Ectodermal cell (in vitro differentiated cells): ENCODE data around the gene TSR2.

Experiments used
- H3K27ac ChIP-seq: 2 replicates; pipeline ENCODE4 v1.7.0; 2013; ENCODE audit warnings: mild to moderate bottlenecking, low read depth, low read length; ENCODE audit not compliant: insufficient read depth, poor library complexity, severe bottlenecking
- H3K27me3 ChIP-seq: 2 replicates; pipeline ENCODE4 v1.7.0; 2013; ENCODE audit warnings: mild to moderate bottlenecking, low read length; ENCODE audit not compliant: insufficient read depth, control insufficient read depth, poor library complexity, severe bottlenecking
- H3K36me3 ChIP-seq: one replicate; pipeline ENCODE4 v1.7.0; 2013; ENCODE audit warnings: low read length; ENCODE audit not compliant: control insufficient read depth, insufficient read depth
- H3K4me1 ChIP-seq: one replicate; pipeline ENCODE4 v1.7.0; 2013; ENCODE audit warnings: low read length; ENCODE audit not compliant: control insufficient read depth, insufficient read depth
- H3K4me3 ChIP-seq: 2 replicates; pipeline ENCODE4 v1.7.0; 2013; ENCODE audit warnings: low read depth, low read length, control low read depth; ENCODE audit not compliant: insufficient read depth
- H3K9me3 ChIP-seq: 2 replicates; pipeline ENCODE4 v1.7.0; 2013; ENCODE audit warnings: mild to moderate bottlenecking, low read length, moderate library complexity; ENCODE audit not compliant: control insufficient read depth
- WGBS, 2 experiments: methylation state at CpG; one replicate each; pipeline ENCODE4 v1.1.7; 2013; ENCODE audit warnings: missing lambda C conversion rate in 2 of 2; 5-methylcytosine and 5-hydroxymethylcytosine counted together

Gene TSR2

DNA sequence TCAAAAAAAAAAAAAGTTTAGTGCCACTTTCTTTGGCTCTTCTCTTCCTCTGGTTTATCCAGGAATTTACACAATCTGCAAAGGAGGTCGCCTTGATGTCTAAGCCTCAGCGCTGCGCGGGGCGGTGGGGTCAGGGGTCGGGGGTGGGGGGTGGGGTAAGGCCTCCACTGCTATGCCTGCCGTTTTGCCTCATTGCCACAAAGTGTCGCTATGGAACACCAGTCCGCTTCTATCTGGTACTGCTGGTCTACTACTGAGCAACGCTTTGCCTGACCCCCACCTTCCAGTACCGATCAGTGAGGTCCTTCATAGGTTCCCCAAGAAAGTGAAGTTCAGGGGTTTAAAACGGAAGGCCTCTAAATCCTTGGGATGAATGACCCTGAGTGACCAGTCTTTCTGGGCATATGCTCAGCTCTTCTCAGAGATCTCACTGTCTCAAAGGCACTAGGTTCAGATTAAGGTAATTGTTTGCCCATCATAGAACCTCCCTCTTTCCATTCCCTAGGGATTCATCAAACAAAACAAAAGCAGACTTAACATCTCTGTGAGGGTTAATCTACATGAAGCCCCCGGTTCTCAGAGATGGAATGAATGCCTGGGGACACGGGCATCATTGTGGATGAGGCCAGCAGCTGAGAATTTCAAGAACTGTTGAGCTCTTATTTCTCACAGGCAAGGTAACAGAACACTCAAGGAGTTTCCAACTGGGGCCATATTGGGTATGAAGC lies 16.9 kb upstream of the TSR2 start:
- WGBS, 2 experiments, result 40 to 41% methylated on average over 8 to 11 of the region's 14 CpGs
- no peaks in the 10 kb centered on the region for H3K27me3 ChIP-seq
- H3K4me3 ChIP-seq, result no peak overlapping the region
- H3K36me3 ChIP-seq, result no peaks in the 10 kb centered on the region
- no peaks in the 10 kb centered on the region for H3K4me1 ChIP-seq
- H3K27ac ChIP-seq, result no peak overlapping the region
- no peaks in the 10 kb centered on the region for H3K9me3 ChIP-seq

DNA sequence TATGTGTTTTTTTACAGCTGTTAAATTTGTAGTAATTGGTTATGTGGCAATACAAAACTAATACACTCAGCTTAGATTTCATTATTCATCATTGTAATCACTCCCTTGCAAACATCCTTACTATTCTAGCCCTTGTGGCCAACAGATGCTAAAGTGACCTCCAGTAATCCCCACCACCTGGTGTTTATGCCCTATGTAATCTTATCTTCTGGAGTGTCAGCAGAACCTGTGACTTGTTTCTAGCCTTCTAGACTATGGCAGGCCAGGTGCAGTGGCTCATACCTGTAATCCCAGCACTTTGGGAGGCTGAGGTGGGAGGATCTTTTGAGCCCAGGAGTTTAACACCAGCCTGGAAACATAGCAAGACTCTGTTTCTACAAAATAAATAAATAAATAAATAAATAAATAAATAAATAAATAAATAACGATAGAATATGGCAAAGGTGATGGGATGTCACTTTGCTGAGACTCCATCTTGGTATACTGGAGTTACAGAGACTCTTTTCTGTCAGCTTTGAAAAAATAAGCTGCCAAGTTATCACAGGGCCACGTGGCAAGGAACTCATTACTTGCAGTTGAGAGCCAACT lies 12.3 kb upstream of the TSR2 start:
- WGBS, 2 experiments, result 88 to 92% methylated on average over 2 of the region's 2 CpGs
- Histone ChIP-seq H3K9me3 (no peaks in the 10 kb centered on the region), H3K4me3 (no peak overlapping the region), H3K36me3 (no peaks in the 10 kb centered on the region), H3K27me3 (no peaks in the 10 kb centered on the region), H3K4me1 (no peaks in the 10 kb centered on the region), H3K27ac (no peak overlapping the region)

- Histone ChIP-seq H3K4me1 (no peaks in the 10 kb centered on the region), H3K9me3 (no peaks in the 10 kb centered on the region), H3K4me3 (no peak overlapping the region), H3K27me3 (no peaks in the 10 kb centered on the region), H3K36me3 (no peaks in the 10 kb centered on the region), H3K27ac (no peak overlapping the region)
These were observed 9.7 kb upstream of the TSR2 start for GRCh38 chrX:54430519-54430918.

GRCh38 chrX:54435121-54435520 lies 5.1 kb upstream of the TSR2 start:
- Histone ChIP-seq H3K4me3 (no peak overlapping the region), H3K9me3 (no peaks in the 10 kb centered on the region), H3K27ac (no peak overlapping the region), H3K36me3 (no peaks in the 10 kb centered on the region), H3K27me3 (no peaks in the 10 kb centered on the region), H3K4me1 (no peaks in the 10 kb centered on the region)
- WGBS, 2 experiments, result 91 to 92% methylated on average over 2 of the region's 2 CpGs

- H3K4me3 ChIP-seq, result no peak overlapping the region
- no peaks in the 10 kb centered on the region for H3K36me3 ChIP-seq
These were observed 2.6 kb downstream of the TSR2 start for GRCh38 chrX:54442790-54443189.

DNA sequence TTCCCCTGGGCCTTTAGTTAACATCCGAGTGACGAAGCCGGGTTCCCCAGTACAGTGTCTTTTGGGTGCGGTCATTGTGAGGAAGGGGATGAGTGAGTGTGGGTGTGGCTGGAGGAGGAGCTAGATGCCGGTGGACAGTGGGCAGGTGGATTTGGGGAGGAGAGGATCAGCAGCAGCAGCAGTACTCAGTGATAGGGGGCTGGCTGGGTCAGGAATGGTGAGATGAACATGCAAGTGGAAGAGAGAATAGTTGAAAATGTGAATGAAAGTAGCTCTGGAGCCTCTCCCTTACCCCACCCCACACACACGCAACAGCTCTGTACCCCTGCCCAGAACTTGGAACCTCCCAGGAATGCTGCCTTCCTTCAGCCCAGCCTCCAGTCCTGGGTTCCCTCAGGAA lies 4.5 kb downstream of the TSR2 start:
- peaks cover 3% of the 10 kb centered on the region for H3K4me1 ChIP-seq
- peaks cover 9% of the 10 kb centered on the region for H3K36me3 ChIP-seq
- H3K27me3 ChIP-seq, result no peaks in the 10 kb centered on the region
- H3K4me3 ChIP-seq, result no peak overlapping the region
- no peaks in the 10 kb centered on the region for H3K9me3 ChIP-seq
- WGBS, 2 experiments, result 85 to 89% methylated on average over 5 of the region's 6 CpGs
- no peak overlapping the region for H3K27ac ChIP-seq

More at GRCh38 chrX:54442790-54443189, 2.6 kb downstream of the TSR2 start:
- H3K9me3 ChIP-seq, result no peaks in the 10 kb centered on the region
- H3K27me3 ChIP-seq, result no peaks in the 10 kb centered on the region
- H3K4me1 ChIP-seq, result peaks cover 3% of the 10 kb centered on the region
- no peak overlapping the region for H3K27ac ChIP-seq

DNA sequence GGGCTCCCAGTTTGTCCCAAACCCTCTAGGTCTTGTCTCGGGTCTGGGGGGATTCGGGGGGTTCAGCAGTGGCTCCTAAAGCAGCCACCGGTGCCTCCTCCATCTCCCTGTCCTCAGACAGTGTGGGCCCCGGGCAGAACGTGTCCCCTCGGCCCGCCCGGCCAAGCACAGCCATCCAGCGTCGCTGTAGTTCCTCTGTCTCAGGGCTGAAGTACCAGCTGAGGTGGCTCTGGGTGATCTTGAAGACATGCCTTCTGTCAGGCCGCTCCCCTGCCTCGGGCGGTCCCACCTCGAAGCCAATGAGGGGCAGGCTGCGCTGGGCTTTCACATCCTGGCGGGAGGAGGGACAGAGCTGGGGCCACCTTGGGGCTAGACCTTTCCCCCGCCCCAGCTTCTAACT lies 5.9 kb downstream of the TSR2 start:
- 82 to 85% methylated on average over 17 of the region's 17 CpGs for WGBS, 2 experiments
- Histone ChIP-seq H3K36me3 (peaks cover 13% of the 10 kb centered on the region), H3K27me3 (no peaks in the 10 kb centered on the region), H3K27ac (no peak overlapping the region), H3K4me3 (no peak overlapping the region), H3K4me1 (peaks cover 3% of the 10 kb centered on the region), H3K9me3 (no peaks in the 10 kb centered on the region)

- H3K9me3 ChIP-seq, result no peaks in the 10 kb centered on the region
- peaks cover 13% of the 10 kb centered on the region for H3K36me3 ChIP-seq
- no peaks in the 10 kb centered on the region for H3K4me1 ChIP-seq
- H3K27ac ChIP-seq, result no peak overlapping the region
- H3K4me3 ChIP-seq, result no peak overlapping the region
- 87 to 90% methylated on average over 5 of the region's 5 CpGs for WGBS, 2 experiments
- no peaks in the 10 kb centered on the region for H3K27me3 ChIP-seq
These were observed 7.3 kb downstream of the TSR2 start for GRCh38 chrX:54447461-54447860.

GRCh38 chrX:54449929-54450328 lies 9.7 kb downstream of the TSR2 start:
- Histone ChIP-seq H3K36me3 (peaks cover 13% of the 10 kb centered on the region), H3K9me3 (no peaks in the 10 kb centered on the region), H3K27ac (no peak overlapping the region), H3K4me1 (no peaks in the 10 kb centered on the region), H3K27me3 (no peaks in the 10 kb centered on the region), H3K4me3 (no peak overlapping the region)

GRCh38 chrX:54452920-54453319 lies 12.7 kb downstream of the TSR2 start:
- no peak overlapping the region for H3K4me3 ChIP-seq
- no peaks in the 10 kb centered on the region for H3K27me3 ChIP-seq
- 36 to 50% methylated on average over 2 of the region's 2 CpGs for WGBS, 2 experiments
- H3K4me1 ChIP-seq, result no peaks in the 10 kb centered on the region
- no peak overlapping the region for H3K27ac ChIP-seq
- H3K9me3 ChIP-seq, result no peaks in the 10 kb centered on the region
- peaks cover 13% of the 10 kb centered on the region for H3K36me3 ChIP-seq
